LNCaP clone FGC (cell line): ENCODE results near the gene DNM3.

Experiments
- DNase-seq: peaks from one replicate; pipeline ENCODE4 v3.0.0-alpha.2; 2011; ENCODE audit warnings: low read depth
- H3K4me3 ChIP-seq: 2 replicates; pipeline ENCODE4 v1.5.1; 2011; ENCODE audit warnings: mild to moderate bottlenecking, low read depth, low read length, control low read depth
- TF ChIP-seq, protein P1 (sequence below): IDR thresholded peaks from 2 replicates; pipeline ENCODE4 v1.5.1; 2012; ENCODE audit warnings: mild to moderate bottlenecking; ENCODE audit not compliant: control insufficient read depth, insufficient read depth; ENCODE audit errors: extremely low read depth

The DNM3 gene

GRCh38 chr1:171901245-171901644 is 59.9 kb downstream of the DNM3 start:
- H3K4me3 ChIP-seq: no peak overlapping the region
- TF ChIP-seq, protein P1, sequence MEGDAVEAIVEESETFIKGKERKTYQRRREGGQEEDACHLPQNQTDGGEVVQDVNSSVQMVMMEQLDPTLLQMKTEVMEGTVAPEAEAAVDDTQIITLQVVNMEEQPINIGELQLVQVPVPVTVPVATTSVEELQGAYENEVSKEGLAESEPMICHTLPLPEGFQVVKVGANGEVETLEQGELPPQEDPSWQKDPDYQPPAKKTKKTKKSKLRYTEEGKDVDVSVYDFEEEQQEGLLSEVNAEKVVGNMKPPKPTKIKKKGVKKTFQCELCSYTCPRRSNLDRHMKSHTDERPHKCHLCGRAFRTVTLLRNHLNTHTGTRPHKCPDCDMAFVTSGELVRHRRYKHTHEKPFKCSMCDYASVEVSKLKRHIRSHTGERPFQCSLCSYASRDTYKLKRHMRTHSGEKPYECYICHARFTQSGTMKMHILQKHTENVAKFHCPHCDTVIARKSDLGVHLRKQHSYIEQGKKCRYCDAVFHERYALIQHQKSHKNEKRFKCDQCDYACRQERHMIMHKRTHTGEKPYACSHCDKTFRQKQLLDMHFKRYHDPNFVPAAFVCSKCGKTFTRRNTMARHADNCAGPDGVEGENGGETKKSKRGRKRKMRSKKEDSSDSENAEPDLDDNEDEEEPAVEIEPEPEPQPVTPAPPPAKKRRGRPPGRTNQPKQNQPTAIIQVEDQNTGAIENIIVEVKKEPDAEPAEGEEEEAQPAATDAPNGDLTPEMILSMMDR: no peak
- DNase-seq: no peak

- DNase-seq: no peak
- H3K4me3 ChIP-seq: no peak overlapping the region
- TF ChIP-seq, protein P1: no peak
These were observed 61.2 kb downstream of the DNM3 start for GRCh38 chr1:171902527-171902926.

- no peak overlapping the region for H3K4me3 ChIP-seq
- no peak for DNase-seq
- TF ChIP-seq, protein P1: no peak
These were observed 63.6 kb downstream of the DNM3 start for GRCh38 chr1:171904778-171905450.

GRCh38 chr1:171909711-171910110 is 68.4 kb downstream of the DNM3 start:
- DNase-seq: no peak
- H3K4me3 ChIP-seq: no peak overlapping the region
- TF ChIP-seq, protein P1: no peak

GRCh38 chr1:171910786-171911185 is 69.5 kb downstream of the DNM3 start:
- no peak for DNase-seq
- H3K4me3 ChIP-seq: no peak overlapping the region
- TF ChIP-seq, protein P1: no peak

DNA sequence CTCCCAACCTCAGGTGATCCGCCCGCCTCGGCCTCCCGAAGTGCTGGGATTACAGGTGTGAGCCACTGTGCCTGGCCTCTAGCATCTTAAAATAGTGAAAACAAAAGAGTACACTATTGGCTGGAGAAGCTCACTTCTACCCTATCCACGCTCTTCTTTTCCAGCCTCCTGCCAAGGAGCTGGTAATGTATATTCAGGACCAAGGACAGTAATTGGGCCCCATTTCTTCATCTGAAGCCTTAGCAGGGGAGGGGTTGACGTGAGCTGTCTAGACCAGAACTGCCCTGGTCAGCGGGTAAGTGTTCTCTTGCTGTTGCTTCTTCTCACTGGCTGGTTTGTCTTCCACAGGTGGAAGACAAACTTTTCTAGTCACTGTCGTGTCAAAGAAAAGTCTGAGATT is 70.2 kb downstream of the DNM3 start:
- DNase-seq: no peak
- TF ChIP-seq, protein P1: no peak
- no peak overlapping the region for H3K4me3 ChIP-seq

GRCh38 chr1:171912509-171913175 is 71.3 kb downstream of the DNM3 start:
- H3K4me3 ChIP-seq: no peak overlapping the region
- TF ChIP-seq, protein P1: no peak
- no peak for DNase-seq
